Measurements from ENCODE around the gene FAM222A.

- TF ChIP-seq, protein P1, sequence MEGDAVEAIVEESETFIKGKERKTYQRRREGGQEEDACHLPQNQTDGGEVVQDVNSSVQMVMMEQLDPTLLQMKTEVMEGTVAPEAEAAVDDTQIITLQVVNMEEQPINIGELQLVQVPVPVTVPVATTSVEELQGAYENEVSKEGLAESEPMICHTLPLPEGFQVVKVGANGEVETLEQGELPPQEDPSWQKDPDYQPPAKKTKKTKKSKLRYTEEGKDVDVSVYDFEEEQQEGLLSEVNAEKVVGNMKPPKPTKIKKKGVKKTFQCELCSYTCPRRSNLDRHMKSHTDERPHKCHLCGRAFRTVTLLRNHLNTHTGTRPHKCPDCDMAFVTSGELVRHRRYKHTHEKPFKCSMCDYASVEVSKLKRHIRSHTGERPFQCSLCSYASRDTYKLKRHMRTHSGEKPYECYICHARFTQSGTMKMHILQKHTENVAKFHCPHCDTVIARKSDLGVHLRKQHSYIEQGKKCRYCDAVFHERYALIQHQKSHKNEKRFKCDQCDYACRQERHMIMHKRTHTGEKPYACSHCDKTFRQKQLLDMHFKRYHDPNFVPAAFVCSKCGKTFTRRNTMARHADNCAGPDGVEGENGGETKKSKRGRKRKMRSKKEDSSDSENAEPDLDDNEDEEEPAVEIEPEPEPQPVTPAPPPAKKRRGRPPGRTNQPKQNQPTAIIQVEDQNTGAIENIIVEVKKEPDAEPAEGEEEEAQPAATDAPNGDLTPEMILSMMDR (conservative IDR thresholded peaks at IDR 0.05 in 1 of 2, IDR thresholded peaks at IDR 0.05 in 1 of 2; ENCODE audit: extremely low read depth in 1 of 2, insufficient read depth in 1 of 2, low read depth in 1 of 2, low read length in 2 of 2) = no peak
- TF ChIP-seq EZH2 (IDR thresholded peaks at IDR 0.05; ENCODE audit: borderline replicate concordance, low read length) = no peak
Measured at GRCh38 chr12:109686523-109686922, 27.1 kb upstream of the FAM222A start.

Measured in mammary epithelial cell (primary cell).